Measurements from ENCODE around the gene CCSAP. TPM values are rescaled to one million over a fixed set of nuclear protein-coding genes. Genes with fewer than 3 reads are reported as not detected.

Gene CCSAP, protein sequence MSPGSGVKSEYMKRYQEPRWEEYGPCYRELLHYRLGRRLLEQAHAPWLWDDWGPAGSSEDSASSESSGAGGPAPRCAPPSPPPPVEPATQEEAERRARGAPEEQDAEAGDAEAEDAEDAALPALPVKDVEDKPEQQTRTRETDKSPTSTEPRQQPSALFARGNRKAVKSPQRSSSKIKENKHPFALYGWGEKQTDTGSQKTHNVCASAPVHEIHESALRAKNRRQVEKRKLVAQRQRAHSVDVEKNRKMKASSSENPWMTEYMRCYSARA
- polyA plus RNA-seq (2013, experiment 1 of 2): 9.2 TPM
- 9.5 TPM for polyA plus RNA-seq (2013, experiment 2 of 2)

DNA sequence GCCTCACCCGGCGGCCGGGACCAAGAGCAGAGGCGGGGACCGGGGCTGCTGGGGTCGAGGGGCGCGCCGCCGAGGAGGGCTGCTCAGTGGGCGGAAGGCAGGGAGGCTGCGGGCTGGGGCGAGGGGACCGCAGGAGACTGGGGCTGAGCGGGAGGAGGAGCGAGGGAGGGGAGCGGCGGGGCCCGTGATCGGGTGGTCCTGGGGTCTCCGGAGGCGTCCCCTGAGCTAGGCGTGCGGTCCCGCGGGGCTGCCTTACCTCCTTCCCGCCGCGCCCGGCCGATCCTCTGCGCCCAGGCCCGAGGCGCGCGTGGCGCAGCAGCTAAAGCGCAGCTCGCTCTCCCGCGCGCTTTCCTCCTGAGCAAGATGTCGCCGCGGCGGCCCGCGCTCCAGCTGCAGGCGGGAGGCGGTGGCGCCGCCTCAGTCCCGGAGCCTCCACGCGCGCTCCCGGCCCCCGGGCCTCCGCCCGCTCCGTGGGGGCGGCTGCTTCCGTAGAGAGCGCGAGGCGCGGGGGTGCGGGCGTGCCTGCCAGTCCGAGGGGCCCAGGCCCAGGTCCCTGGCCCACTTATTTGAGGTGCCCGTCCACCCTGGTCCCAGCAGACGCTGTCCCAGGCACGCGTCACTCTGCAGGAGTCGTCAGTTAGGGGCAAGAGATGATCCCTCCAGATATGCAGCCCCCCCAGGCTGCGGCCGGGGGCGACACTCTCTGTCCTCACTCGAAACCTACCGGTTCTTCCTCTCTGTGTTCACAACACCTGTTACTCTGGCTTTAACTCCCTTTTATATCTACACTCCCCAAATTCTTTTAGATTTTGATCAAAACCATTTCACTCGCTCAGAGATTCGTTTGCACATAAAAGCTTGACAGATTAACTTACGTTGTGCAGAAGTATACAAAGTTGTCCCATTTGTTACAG lies at the start of gene CCSAP:
Gene CCSAP (minus strand): TSS at position 392 of the 914 bp plus-strand sequence. CDS start 582 bp downstream, outside the sequence.
- Histone ChIP-seq H3K18ac (ENCODE audit: low read length) (peak within 1 kb of the TSS; percentile 98), H2AK5ac (ENCODE audit: low read depth, low read length) (peak within 1 kb of the TSS; percentile 16), H4K91ac (ENCODE audit: low read depth, low read length, poor library complexity) (no peak within 1 kb of the TSS), H3K79me1 (ENCODE audit: low read depth, low read length) (peaks cover 4% of the 10 kb centered on the region), H3K4me1 (ENCODE audit: control insufficient read depth in 2 of 2, insufficient read depth in 1 of 2, low read depth in 1 of 2, low read length in 2 of 2) (peaks cover 1 to 4% of the 10 kb centered on the region in 2 donors), H2BK12ac (ENCODE audit: low read length) (no peak within 1 kb of the TSS), H3K27ac (replicated peaks; ENCODE audit: low read length) (peak within 1 kb of the TSS; percentile 94), H4K8ac (ENCODE audit: low read depth, low read length) (no peak within 1 kb of the TSS), H2AFZ (ENCODE audit: low read length) (peak within 1 kb of the TSS; percentile 98), H3K14ac (ENCODE audit: low read length) (peak within 1 kb of the TSS; percentile 78), H3K9me3 (replicated peaks in 1 of 2; ENCODE audit: control insufficient read depth in 2 of 2, insufficient read depth in 1 of 2, low read depth in 1 of 2, low read length in 2 of 2) (peaks cover 0 to 6% of the 10 kb centered on the region in 2 donors), H3K27me3 (ENCODE audit: control insufficient read depth in 3 of 3, insufficient read depth in 3 of 3, low read depth in 1 of 3, low read length in 3 of 3) (peaks cover 0 to 5% (median 0%) of the 10 kb centered on the region in 3 experiments), H3K23ac (ENCODE audit: low read depth, low read length, poor library complexity) (peak within 1 kb of the TSS; percentile 95), H3K36me3 (replicated peaks in 1 of 2; ENCODE audit: control insufficient read depth in 2 of 2, insufficient read depth in 2 of 2, low read length in 2 of 2) (peaks cover 0 to 4% of the 10 kb centered on the region in 2 donors), H3K4me2 (ENCODE audit: insufficient read depth, low read length, poor library complexity, severe bottlenecking) (peak within 1 kb of the TSS; percentile 83), H3K9ac (ENCODE audit: low read depth, low read length, poor library complexity) (peak within 1 kb of the TSS; percentile 96), H2BK5ac (ENCODE audit: low read length) (peak within 1 kb of the TSS; percentile 36), H3K4ac (ENCODE audit: low read length) (no peak within 1 kb of the TSS), H2BK120ac (ENCODE audit: low read depth, low read length) (no peak within 1 kb of the TSS), H2BK15ac (ENCODE audit: low read length) (peak within 1 kb of the TSS; percentile 95), H3K4me3 (ENCODE audit: low read length in 2 of 2) (peak within 1 kb of the TSS; percentile 81 to 99)
- peak; percentile 37 for DNase-seq (ENCODE audit: low spot score)
- WGBS, 2 donors (ENCODE audit: extremely low coverage in 2 of 2, insufficient read length in 2 of 2, insufficient replicate concordance in 1 of 2): no CpG with 5 or more reads among the region's 83 CpGs

DNA sequence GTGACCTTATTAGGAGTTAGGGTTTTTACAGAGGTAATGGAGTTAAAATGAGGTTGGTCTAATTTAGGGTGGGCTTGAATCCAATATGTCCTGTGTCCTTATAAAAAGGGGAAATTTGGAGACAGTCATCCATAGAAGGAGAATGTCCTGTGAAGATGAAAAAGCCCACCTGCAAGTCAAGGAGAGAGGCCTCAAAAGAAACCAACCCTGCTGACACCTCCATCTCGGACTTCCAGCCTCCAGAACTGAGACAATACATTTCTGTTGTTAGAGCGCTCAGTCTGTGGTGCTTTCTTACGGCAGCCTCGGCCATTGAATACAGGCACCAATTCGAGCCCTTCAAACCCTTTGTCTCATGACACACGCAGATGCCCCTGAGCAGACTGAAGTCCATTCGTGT lies 47.3 kb upstream of the CCSAP start:
- WGBS, 2 donors (ENCODE audit: extremely low coverage in 2 of 2, insufficient read length in 2 of 2, insufficient replicate concordance in 1 of 2): no CpG with 5 or more reads among the region's 7 CpGs

GRCh38 chr1:229388897-229389580 lies 46.2 kb upstream of the CCSAP start:
- no peak overlapping the region for H2BK120ac ChIP-seq (ENCODE audit: low read depth, low read length)
- no peak overlapping the region for H2AK5ac ChIP-seq (ENCODE audit: low read depth, low read length)
- no peak for DNase-seq (ENCODE audit: low spot score)
- H3K18ac ChIP-seq (ENCODE audit: low read length): no peak overlapping the region
- H3K9ac ChIP-seq (ENCODE audit: low read depth, low read length, poor library complexity): no peak overlapping the region
- no CpG with 5 or more reads among the region's 7 CpGs for WGBS, 2 donors (ENCODE audit: extremely low coverage in 2 of 2, insufficient read length in 2 of 2, insufficient replicate concordance in 1 of 2)
- no peaks in the 10 kb centered on the region for H3K9me3 ChIP-seq (replicated peaks in 1 of 2; ENCODE audit: control insufficient read depth in 2 of 2, insufficient read depth in 1 of 2, low read depth in 1 of 2, low read length in 2 of 2)
- no peak overlapping the region for H3K4me2 ChIP-seq (ENCODE audit: insufficient read depth, low read length, poor library complexity, severe bottlenecking)
- no peaks in the 10 kb centered on the region for H3K4me1 ChIP-seq (ENCODE audit: control insufficient read depth in 2 of 2, insufficient read depth in 1 of 2, low read depth in 1 of 2, low read length in 2 of 2)
- no peak overlapping the region for H3K4me3 ChIP-seq (ENCODE audit: low read length in 2 of 2)
- H3K36me3 ChIP-seq (replicated peaks in 1 of 2; ENCODE audit: control insufficient read depth in 2 of 2, insufficient read depth in 2 of 2, low read length in 2 of 2): no peaks in the 10 kb centered on the region
- H3K14ac ChIP-seq (ENCODE audit: low read length): no peak overlapping the region
- H3K79me1 ChIP-seq (ENCODE audit: low read depth, low read length): no peaks in the 10 kb centered on the region
- H2BK15ac ChIP-seq (ENCODE audit: low read length): no peak overlapping the region
- H3K23ac ChIP-seq (ENCODE audit: low read depth, low read length, poor library complexity): no peak overlapping the region
- H4K91ac ChIP-seq (ENCODE audit: low read depth, low read length, poor library complexity): no peak overlapping the region
- no peak overlapping the region for H3K4ac ChIP-seq (ENCODE audit: low read length)
- no peak overlapping the region for H2AFZ ChIP-seq (ENCODE audit: low read length)
- no peak overlapping the region for H3K27ac ChIP-seq (replicated peaks; ENCODE audit: low read length)
- H4K8ac ChIP-seq (ENCODE audit: low read depth, low read length): no peak overlapping the region
- no peak overlapping the region for H2BK5ac ChIP-seq (ENCODE audit: low read length)
- peaks cover 0 to 12% (median 0%) of the 10 kb centered on the region in 3 experiments for H3K27me3 ChIP-seq (ENCODE audit: control insufficient read depth in 3 of 3, insufficient read depth in 3 of 3, low read depth in 1 of 3, low read length in 3 of 3)
- H2BK12ac ChIP-seq (ENCODE audit: low read length): no peak overlapping the region

More for the DNA sequence above, 47.3 kb upstream of the CCSAP start:
- no peak for DNase-seq (ENCODE audit: low spot score)
- H3K9me3 ChIP-seq (replicated peaks in 1 of 2; ENCODE audit: control insufficient read depth in 2 of 2, insufficient read depth in 1 of 2, low read depth in 1 of 2, low read length in 2 of 2): no peaks in the 10 kb centered on the region
- no peak overlapping the region for H3K4ac ChIP-seq (ENCODE audit: low read length)
- H3K27ac ChIP-seq (replicated peaks; ENCODE audit: low read length): no peak overlapping the region
- no peak overlapping the region for H3K18ac ChIP-seq (ENCODE audit: low read length)
- H3K14ac ChIP-seq (ENCODE audit: low read length): no peak overlapping the region
- no peak overlapping the region for H2BK120ac ChIP-seq (ENCODE audit: low read depth, low read length)
- no peak overlapping the region for H2AK5ac ChIP-seq (ENCODE audit: low read depth, low read length)
- peaks cover 0 to 12% (median 0%) of the 10 kb centered on the region in 3 experiments for H3K27me3 ChIP-seq (ENCODE audit: control insufficient read depth in 3 of 3, insufficient read depth in 3 of 3, low read depth in 1 of 3, low read length in 3 of 3)
- no peak overlapping the region for H3K23ac ChIP-seq (ENCODE audit: low read depth, low read length, poor library complexity)
- no peak overlapping the region for H2BK5ac ChIP-seq (ENCODE audit: low read length)
- H3K36me3 ChIP-seq (replicated peaks in 1 of 2; ENCODE audit: control insufficient read depth in 2 of 2, insufficient read depth in 2 of 2, low read length in 2 of 2): no peaks in the 10 kb centered on the region
- H2BK15ac ChIP-seq (ENCODE audit: low read length): no peak overlapping the region
- no peak overlapping the region for H3K4me2 ChIP-seq (ENCODE audit: insufficient read depth, low read length, poor library complexity, severe bottlenecking)
- no peaks in the 10 kb centered on the region for H3K4me1 ChIP-seq (ENCODE audit: control insufficient read depth in 2 of 2, insufficient read depth in 1 of 2, low read depth in 1 of 2, low read length in 2 of 2)
- no peak overlapping the region for H3K9ac ChIP-seq (ENCODE audit: low read depth, low read length, poor library complexity)
- no peaks in the 10 kb centered on the region for H3K79me1 ChIP-seq (ENCODE audit: low read depth, low read length)
- H2BK12ac ChIP-seq (ENCODE audit: low read length): no peak overlapping the region
- no peak overlapping the region for H3K4me3 ChIP-seq (ENCODE audit: low read length in 2 of 2)
- no peak overlapping the region for H4K8ac ChIP-seq (ENCODE audit: low read depth, low read length)
- H4K91ac ChIP-seq (ENCODE audit: low read depth, low read length, poor library complexity): no peak overlapping the region
- H2AFZ ChIP-seq (ENCODE audit: low read length): no peak overlapping the region
